Sciatic nerve (tissue), 2 donors: ENCODE measurements around the gene GEMIN7. TPM values are rescaled to one million over a fixed set of nuclear protein-coding genes. Genes with fewer than 3 reads are reported as not detected.
A peak's percentile ranks its signal among the peaks of the same experiment; 100 is the strongest.

ENCODE experiments used
- ATAC-seq: fragments of 200-7000 bp; cut with Tn5 transposase; one replicate; pipeline ENCODE4 v1.9.1; 2020; ENCODE audit warnings: mild to moderate bottlenecking, moderate library complexity
- DNase-seq: peaks from one replicate; pipeline ENCODE4 v3.0.0-alpha.2; 2020; ENCODE audit warnings: low spot score
- intact Hi-C: fragments of 100-400 bp; cut with DNase I; formaldehyde crosslinking; loops from one replicate; pipeline ENCODE4 v1.14.2; 2022
- total RNA-seq: library from RNA; stranded (reverse); fragmentation: NEBNext Ultra II Directional; extraction: Animal tissue kit (Norgen Biotek cat#: 25700); gene quantifications from one replicate; pipeline ENCODE4 v1.2.1, GENCODE V29; 2021
- donor health status: DM: no; HTN: no; CAD: no.
- donor health status: DM: no; HTN: no; CAD: no.

GEMIN7 gene
- total RNA-seq, 1 donor from 2014 or later, result 8.8 TPM

- intact Hi-C loops, result no loop called here
- DNase-seq (no peak), ATAC-seq (no peak)
Observed at GRCh38 chr19:45078390-45079062, 534 bp upstream of the GEMIN7 start.

GRCh38 chr19:45079911-45080370, 881 bp downstream of the GEMIN7 start:
- intact Hi-C loops, result no loop called here
- no peak for ATAC-seq

GRCh38 chr19:45082170-45082569, 3.1 kb downstream of the GEMIN7 start:
- ATAC-seq (no peak), DNase-seq (no peak)
- intact Hi-C loops, result no loop called here

More at GRCh38 chr19:45079911-45080370, 881 bp downstream of the GEMIN7 start:
- no peak for DNase-seq

GRCh38 chr19:45086480-45086879, 7.4 kb downstream of the GEMIN7 start:
- intact Hi-C loops, result loop anchor here (5.0 kb wide), 1 partner anchor 166 kb away; the partner anchor contains the start of gene MARK4
- DNase-seq, result no peak
- ATAC-seq, result no peak

- ATAC-seq, result no peak
- intact Hi-C loops, result loop anchor here (5.0 kb wide), 1 partner anchor 165 kb away; the partner anchor contains the start of gene MARK4
- no peak for DNase-seq
Observed at GRCh38 chr19:45087531-45087930, 8.5 kb downstream of the GEMIN7 start.

GRCh38 chr19:45090034-45090433, 11.0 kb downstream of the GEMIN7 start:
- no peak for ATAC-seq
- intact Hi-C loops, result no loop called here
- no peak for DNase-seq

- ATAC-seq, result no peak
- intact Hi-C loops, result no loop called here
- DNase-seq, result no peak
Observed at GRCh38 chr19:45090606-45091005, 11.5 kb downstream of the GEMIN7 start.

GRCh38 chr19:45091031-45091923, 12.2 kb downstream of the GEMIN7 start:
- intact Hi-C loops, result no loop called here
- DNase-seq (peak; percentile 99), ATAC-seq (peak; percentile 97)

GRCh38 chr19:45092747-45093678, 14.0 kb downstream of the GEMIN7 start, which contains the start of gene PPP1R37:
Gene PPP1R37, plus strand, starts transcription at chr19:45093179. Its CDS starts 147 bp downstream, at chr19:45093326.
- DNase-seq (peak; percentile 95), ATAC-seq (peak; percentile 95)
- intact Hi-C loops, result no loop called here

GRCh38 chr19:45094137-45094536, 15.1 kb downstream of the GEMIN7 start:
- intact Hi-C loops, result no loop called here
- DNase-seq (no peak), ATAC-seq (no peak)

- no peak for DNase-seq
- no peak for ATAC-seq
- intact Hi-C loops, result no loop called here
Observed at GRCh38 chr19:45094707-45095106, 15.6 kb downstream of the GEMIN7 start.

- no peak for ATAC-seq
- no peak for DNase-seq
- intact Hi-C loops, result no loop called here
Observed at GRCh38 chr19:45095496-45096413, 16.7 kb downstream of the GEMIN7 start.

GRCh38 chr19:45096700-45097099, 17.6 kb downstream of the GEMIN7 start:
- ATAC-seq (no peak), DNase-seq (no peak)
- intact Hi-C loops, result no loop called here

- ATAC-seq, result no peak
- intact Hi-C loops, result no loop called here
- no peak for DNase-seq
Observed at GRCh38 chr19:45097450-45097775, 18.4 kb downstream of the GEMIN7 start.

- ATAC-seq (peak; percentile 77), DNase-seq (peak; percentile 67)
- intact Hi-C loops, result no loop called here
Observed at GRCh38 chr19:45097776-45098520, 18.9 kb downstream of the GEMIN7 start.

GRCh38 chr19:45098521-45099466, 19.7 kb downstream of the GEMIN7 start:
- no peak for DNase-seq
- ATAC-seq, result peak; percentile 37
- intact Hi-C loops, result no loop called here
